ENCODE measurements around the gene ATP1A1.

Gene ATP1A1

GRCh38 chr1:116390195-116390594 lies 17.2 kb downstream of the ATP1A1 start:
- no peak for DNase-seq (ENCODE audit: low read depth in 2 of 2)

- no peak for DNase-seq (ENCODE audit: low read depth in 2 of 2)
Observed at GRCh38 chr1:116391185-116391584, 18.1 kb downstream of the ATP1A1 start.

GRCh38 chr1:116392717-116393404 lies 19.8 kb downstream of the ATP1A1 start:
- no peak for DNase-seq (ENCODE audit: low read depth in 2 of 2)

GRCh38 chr1:116393792-116394191 lies 20.7 kb downstream of the ATP1A1 start:
- no peak for DNase-seq (ENCODE audit: low read depth in 2 of 2)

- no peak for DNase-seq (ENCODE audit: low read depth in 2 of 2)
Observed at GRCh38 chr1:116394270-116394669, 21.2 kb downstream of the ATP1A1 start.

- DNase-seq (ENCODE audit: low read depth in 2 of 2) = no peak
Observed at GRCh38 chr1:116396769-116397168, 23.7 kb downstream of the ATP1A1 start.

GRCh38 chr1:116397728-116398127 lies 24.7 kb downstream of the ATP1A1 start:
- no peak for DNase-seq (ENCODE audit: low read depth in 2 of 2)

- DNase-seq (ENCODE audit: low read depth in 2 of 2) = no peak
Observed at GRCh38 chr1:116400780-116401179, 27.7 kb downstream of the ATP1A1 start.

- no peak for DNase-seq (ENCODE audit: low read depth in 2 of 2)
Observed at GRCh38 chr1:116401646-116402176, 28.7 kb downstream of the ATP1A1 start.

GRCh38 chr1:116402333-116402732 lies 29.3 kb downstream of the ATP1A1 start:
- no peak for DNase-seq (ENCODE audit: low read depth in 2 of 2)

- DNase-seq (ENCODE audit: low read depth in 2 of 2) = no peak
Observed at GRCh38 chr1:116403496-116404136, 30.6 kb downstream of the ATP1A1 start.

GRCh38 chr1:116404699-116405098 lies 31.7 kb downstream of the ATP1A1 start:
- no peak for DNase-seq (ENCODE audit: low read depth in 2 of 2)

- no peak for DNase-seq (ENCODE audit: low read depth in 2 of 2)
Observed at GRCh38 chr1:116405241-116406135, 32.4 kb downstream of the ATP1A1 start.

- DNase-seq (ENCODE audit: low read depth in 2 of 2) = no peak
Observed at GRCh38 chr1:116407033-116407432, 34.0 kb downstream of the ATP1A1 start.

- DNase-seq (ENCODE audit: low read depth in 2 of 2) = no peak
Observed at GRCh38 chr1:116408193-116408592, 35.1 kb downstream of the ATP1A1 start.

- DNase-seq (ENCODE audit: low read depth in 2 of 2) = no peak
Observed at GRCh38 chr1:116408803-116409720, 36.0 kb downstream of the ATP1A1 start.

- DNase-seq (ENCODE audit: low read depth in 2 of 2) = no peak
Observed at GRCh38 chr1:116409751-116410191, 36.7 kb downstream of the ATP1A1 start.

- DNase-seq (ENCODE audit: low read depth in 2 of 2) = no peak
Observed at GRCh38 chr1:116411784-116412479, 38.9 kb downstream of the ATP1A1 start.

GRCh38 chr1:116412480-116412798 lies 39.4 kb downstream of the ATP1A1 start:
- no peak for DNase-seq (ENCODE audit: low read depth in 2 of 2)

- DNase-seq (ENCODE audit: low read depth in 2 of 2) = no peak
Observed at GRCh38 chr1:116412898-116413297, 39.9 kb downstream of the ATP1A1 start.

GRCh38 chr1:116413414-116413813 lies 40.4 kb downstream of the ATP1A1 start:
- no peak for DNase-seq (ENCODE audit: low read depth in 2 of 2)
